ENCODE results near the gene STN1. TPM values are rescaled to one million over a fixed set of nuclear protein-coding genes. Genes with fewer than 3 reads are reported as not detected.

The STN1 gene
- polyA plus RNA-seq, 2 donors = 41.1 to 70.8 TPM

DNA sequence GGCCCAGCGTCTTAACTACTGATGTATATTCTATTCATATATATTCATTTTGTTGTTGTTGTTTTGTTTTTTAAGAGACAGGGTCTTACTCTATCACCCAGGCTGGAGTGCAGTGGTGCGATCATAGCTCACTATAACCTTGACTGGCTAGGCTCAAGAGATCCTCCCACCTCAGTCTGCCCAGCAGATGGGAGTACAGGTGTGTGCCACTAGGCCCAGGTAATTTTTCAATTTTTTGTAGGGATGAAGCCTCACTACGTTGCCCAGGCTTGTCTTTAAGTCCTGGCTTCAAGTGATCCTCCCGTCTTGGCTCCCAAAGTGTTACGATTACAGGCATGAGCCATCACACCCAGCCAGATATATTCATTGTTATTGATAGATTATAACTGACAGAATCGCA, 12.9 kb upstream of the STN1 start:
- H3K4me1 ChIP-seq (ENCODE audit: control insufficient read depth in 2 of 2, insufficient read depth in 2 of 2, low read length in 1 of 2) = no peaks in the 10 kb centered on the region
- no peak overlapping the region for H3K27ac ChIP-seq (ENCODE audit: low read depth in 2 of 2, low read length in 1 of 2)
- H3K4me3 ChIP-seq (ENCODE audit: low read depth in 1 of 2, low read length in 2 of 2) = no peak overlapping the region
- no peaks in the 10 kb centered on the region for H3K9me3 ChIP-seq (ENCODE audit: control insufficient read depth in 2 of 2, insufficient read depth in 1 of 2, low read depth in 1 of 2, low read length in 1 of 2)
- no peaks in the 10 kb centered on the region for H3K36me3 ChIP-seq (ENCODE audit: control insufficient read depth in 2 of 2, insufficient read depth in 2 of 2, low read length in 1 of 2)
- no peaks in the 10 kb centered on the region for H3K27me3 ChIP-seq (ENCODE audit: control insufficient read depth in 1 of 2, insufficient read depth in 2 of 2, low read length in 2 of 2)
- WGBS, 2 donors = 61 to 79% methylated on average over 6 of the region's 6 CpGs

DNA sequence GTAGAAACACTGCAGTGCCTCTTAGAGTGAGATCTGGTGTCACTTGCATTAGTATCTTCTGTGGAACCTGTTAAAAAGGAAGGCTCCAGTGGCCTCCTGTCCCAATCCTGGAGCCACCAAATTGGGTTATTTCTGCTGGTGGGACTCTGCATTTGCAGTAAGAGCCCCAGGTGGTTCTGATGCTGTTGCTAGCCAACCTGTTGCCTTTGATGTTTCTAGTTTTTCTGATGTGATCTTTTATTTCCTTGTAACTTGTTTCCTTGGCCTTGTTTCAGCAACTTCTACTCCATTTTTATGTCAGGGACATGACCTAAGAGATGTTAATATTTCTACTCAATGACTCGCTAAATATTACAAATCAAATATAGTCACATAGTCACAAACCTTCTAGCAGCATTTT, 12.5 kb upstream of the STN1 start:
- H3K4me3 ChIP-seq (ENCODE audit: low read depth in 1 of 2, low read length in 2 of 2) = no peak overlapping the region
- H3K36me3 ChIP-seq (ENCODE audit: control insufficient read depth in 2 of 2, insufficient read depth in 2 of 2, low read length in 1 of 2) = no peaks in the 10 kb centered on the region
- WGBS, 2 donors = 85 to 98% methylated on average over 1 of the region's 1 CpG
- no peaks in the 10 kb centered on the region for H3K27me3 ChIP-seq (ENCODE audit: control insufficient read depth in 1 of 2, insufficient read depth in 2 of 2, low read length in 2 of 2)
- no peaks in the 10 kb centered on the region for H3K9me3 ChIP-seq (ENCODE audit: control insufficient read depth in 2 of 2, insufficient read depth in 1 of 2, low read depth in 1 of 2, low read length in 1 of 2)
- no peaks in the 10 kb centered on the region for H3K4me1 ChIP-seq (ENCODE audit: control insufficient read depth in 2 of 2, insufficient read depth in 2 of 2, low read length in 1 of 2)
- no peak overlapping the region for H3K27ac ChIP-seq (ENCODE audit: low read depth in 2 of 2, low read length in 1 of 2)

DNA sequence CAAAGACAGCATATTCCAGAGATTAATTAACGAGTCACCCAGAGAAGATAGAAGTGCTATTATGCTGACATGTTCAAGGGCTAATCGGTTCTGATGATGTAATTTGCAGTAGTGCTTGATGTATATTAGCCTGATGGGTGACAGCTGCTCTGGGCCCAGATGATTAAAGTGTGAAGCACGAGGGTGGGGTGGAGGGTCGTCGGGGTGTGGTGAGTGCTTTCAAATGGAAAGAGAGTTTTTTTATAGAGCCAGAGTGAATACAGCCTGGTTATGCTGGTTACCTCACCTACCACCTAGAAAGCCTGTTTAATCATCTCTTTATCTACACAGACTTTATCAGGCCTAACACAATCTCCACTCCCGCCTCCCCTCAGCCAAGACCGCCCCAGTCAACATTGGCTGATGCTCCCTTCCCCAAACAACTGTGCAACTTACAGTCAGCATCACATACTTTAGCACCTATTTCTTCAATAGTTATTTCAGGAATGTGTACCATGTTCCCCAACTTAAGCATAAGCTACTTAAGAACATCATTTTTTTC, 11.5 kb upstream of the STN1 start:
- H3K4me3 ChIP-seq (ENCODE audit: low read depth in 1 of 2, low read length in 2 of 2) = no peak overlapping the region
- H3K27me3 ChIP-seq (ENCODE audit: control insufficient read depth in 1 of 2, insufficient read depth in 2 of 2, low read length in 2 of 2) = no peaks in the 10 kb centered on the region
- no peaks in the 10 kb centered on the region for H3K4me1 ChIP-seq (ENCODE audit: control insufficient read depth in 2 of 2, insufficient read depth in 2 of 2, low read length in 1 of 2)
- H3K9me3 ChIP-seq (ENCODE audit: control insufficient read depth in 2 of 2, insufficient read depth in 1 of 2, low read depth in 1 of 2, low read length in 1 of 2) = no peaks in the 10 kb centered on the region
- H3K36me3 ChIP-seq (ENCODE audit: control insufficient read depth in 2 of 2, insufficient read depth in 2 of 2, low read length in 1 of 2) = no peaks in the 10 kb centered on the region
- 48 to 58% methylated on average over 7 of the region's 7 CpGs for WGBS, 2 donors
- no peak overlapping the region for H3K27ac ChIP-seq (ENCODE audit: low read depth in 2 of 2, low read length in 1 of 2)

DNA sequence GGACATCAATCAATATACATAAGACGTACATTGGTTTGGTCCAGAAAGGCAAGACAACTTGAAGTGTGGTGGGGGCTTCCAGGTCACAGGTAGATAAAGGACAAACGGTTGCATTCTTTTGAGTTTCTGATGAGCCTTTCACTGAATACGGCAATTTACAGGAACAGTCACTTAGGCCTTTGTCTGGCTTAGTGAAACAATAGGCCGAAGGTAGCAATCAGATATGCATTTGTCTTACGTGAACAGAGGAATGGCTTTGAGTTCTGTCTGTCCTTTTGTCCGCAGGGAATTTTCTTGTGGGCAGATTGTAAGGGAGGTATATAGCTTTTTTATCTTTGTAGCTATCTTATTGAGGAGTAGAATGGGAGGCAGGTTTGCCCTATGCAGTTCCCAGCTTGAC, 10.8 kb upstream of the STN1 start:
- Histone ChIP-seq H3K4me3 (ENCODE audit: low read depth in 1 of 2, low read length in 2 of 2) (no peak overlapping the region), H3K27me3 (ENCODE audit: control insufficient read depth in 1 of 2, insufficient read depth in 2 of 2, low read length in 2 of 2) (no peaks in the 10 kb centered on the region), H3K4me1 (ENCODE audit: control insufficient read depth in 2 of 2, insufficient read depth in 2 of 2, low read length in 1 of 2) (no peaks in the 10 kb centered on the region), H3K27ac (ENCODE audit: low read depth in 2 of 2, low read length in 1 of 2) (no peak overlapping the region), H3K36me3 (ENCODE audit: control insufficient read depth in 2 of 2, insufficient read depth in 2 of 2, low read length in 1 of 2) (no peaks in the 10 kb centered on the region), H3K9me3 (ENCODE audit: control insufficient read depth in 2 of 2, insufficient read depth in 1 of 2, low read depth in 1 of 2, low read length in 1 of 2) (no peaks in the 10 kb centered on the region)
- 94 to 95% methylated on average over 6 of the region's 6 CpGs for WGBS, 2 donors

DNA sequence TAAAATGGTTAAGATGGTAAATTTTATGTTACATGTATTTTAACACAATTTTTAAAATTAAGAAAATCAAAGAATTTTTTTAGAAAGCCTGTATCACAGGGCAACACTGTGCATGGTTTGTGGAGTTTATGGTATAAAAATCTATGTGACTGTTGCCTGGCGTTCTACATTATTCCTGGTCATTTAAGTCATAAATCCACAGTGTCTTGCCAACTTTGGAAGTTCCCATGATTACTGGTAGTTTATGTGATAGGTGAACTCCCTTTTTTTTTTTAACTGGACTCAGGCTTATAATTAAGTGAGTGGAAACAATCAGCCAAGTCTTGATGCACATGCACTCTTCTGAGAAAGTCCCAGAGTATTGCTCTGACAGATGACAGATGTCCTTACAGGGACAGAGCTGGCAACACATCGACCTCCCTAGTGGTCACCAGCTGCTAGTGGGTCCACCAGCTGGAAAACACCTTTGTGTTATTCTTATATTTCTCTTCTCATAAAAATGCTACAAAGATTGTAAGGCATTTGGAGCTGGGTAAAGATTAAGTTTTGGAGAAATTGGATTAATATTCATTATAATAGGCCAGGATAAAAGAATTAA, 8.8 kb upstream of the STN1 start:
- no peaks in the 10 kb centered on the region for H3K9me3 ChIP-seq (ENCODE audit: control insufficient read depth in 2 of 2, insufficient read depth in 1 of 2, low read depth in 1 of 2, low read length in 1 of 2)
- no peaks in the 10 kb centered on the region for H3K36me3 ChIP-seq (ENCODE audit: control insufficient read depth in 2 of 2, insufficient read depth in 2 of 2, low read length in 1 of 2)
- H3K27me3 ChIP-seq (ENCODE audit: control insufficient read depth in 1 of 2, insufficient read depth in 2 of 2, low read length in 2 of 2) = no peaks in the 10 kb centered on the region
- H3K27ac ChIP-seq (ENCODE audit: low read depth in 2 of 2, low read length in 1 of 2) = no peak overlapping the region
- WGBS, 2 donors = 70 to 78% methylated on average over 2 of the region's 2 CpGs
- H3K4me3 ChIP-seq (ENCODE audit: low read depth in 1 of 2, low read length in 2 of 2) = no peak overlapping the region
- H3K4me1 ChIP-seq (ENCODE audit: control insufficient read depth in 2 of 2, insufficient read depth in 2 of 2, low read length in 1 of 2) = no peaks in the 10 kb centered on the region

DNA sequence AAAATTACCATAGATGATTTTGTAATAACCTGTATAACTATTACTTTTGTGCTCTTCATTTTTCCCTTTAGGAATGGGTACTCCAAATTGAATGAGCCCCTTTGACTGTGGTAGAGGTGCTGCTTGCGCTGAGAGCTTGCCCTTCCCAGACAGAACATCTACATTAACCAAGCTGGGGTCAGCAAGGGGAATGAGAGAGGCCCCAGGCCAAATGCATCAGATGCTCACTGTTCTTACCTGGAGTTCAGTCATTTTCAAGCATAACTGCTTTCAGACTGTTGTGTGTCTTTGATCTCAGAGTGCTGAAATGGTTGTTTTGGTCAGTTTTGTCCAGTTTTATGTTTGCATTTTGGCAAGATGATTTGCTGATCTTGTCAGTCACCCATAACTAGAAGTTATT, 7.6 kb upstream of the STN1 start:
- 98 to 100% methylated on average over 1 of the region's 1 CpG for WGBS, 2 donors
- Histone ChIP-seq H3K27me3 (ENCODE audit: control insufficient read depth in 1 of 2, insufficient read depth in 2 of 2, low read length in 2 of 2) (no peaks in the 10 kb centered on the region), H3K9me3 (ENCODE audit: control insufficient read depth in 2 of 2, insufficient read depth in 1 of 2, low read depth in 1 of 2, low read length in 1 of 2) (no peaks in the 10 kb centered on the region), H3K4me1 (ENCODE audit: control insufficient read depth in 2 of 2, insufficient read depth in 2 of 2, low read length in 1 of 2) (no peaks in the 10 kb centered on the region), H3K27ac (ENCODE audit: low read depth in 2 of 2, low read length in 1 of 2) (no peak overlapping the region), H3K36me3 (ENCODE audit: control insufficient read depth in 2 of 2, insufficient read depth in 2 of 2, low read length in 1 of 2) (no peaks in the 10 kb centered on the region), H3K4me3 (ENCODE audit: low read depth in 1 of 2, low read length in 2 of 2) (no peak overlapping the region)

DNA sequence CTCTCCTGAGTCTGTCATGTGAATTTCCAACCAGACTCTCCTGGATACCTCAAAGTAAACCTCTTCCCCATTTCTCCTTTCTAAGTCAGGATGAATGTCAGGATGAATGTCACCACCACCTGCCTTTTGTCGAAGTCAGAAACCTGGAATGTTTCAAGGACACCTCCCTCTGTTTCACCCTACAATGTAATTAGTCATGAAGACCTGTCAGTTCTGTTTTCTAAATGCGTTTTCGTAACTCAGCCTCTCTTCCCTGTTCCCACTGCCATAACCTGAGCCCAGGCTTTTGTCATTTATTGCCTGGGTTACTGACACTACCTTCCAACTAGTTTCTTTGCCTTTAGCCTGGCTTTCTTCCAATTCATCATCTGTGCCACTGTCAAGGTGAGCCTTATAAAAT, 5.5 kb upstream of the STN1 start:
- WGBS, 2 donors = 45 to 48% methylated on average over 3 of the region's 3 CpGs
- Histone ChIP-seq H3K9me3 (ENCODE audit: control insufficient read depth in 2 of 2, insufficient read depth in 1 of 2, low read depth in 1 of 2, low read length in 1 of 2) (no peaks in the 10 kb centered on the region), H3K27me3 (ENCODE audit: control insufficient read depth in 1 of 2, insufficient read depth in 2 of 2, low read length in 2 of 2) (no peaks in the 10 kb centered on the region), H3K27ac (ENCODE audit: low read depth in 2 of 2, low read length in 1 of 2) (peak overlapping the region; percentile 73 to 87), H3K4me3 (ENCODE audit: low read depth in 1 of 2, low read length in 2 of 2) (no peak overlapping the region), H3K36me3 (ENCODE audit: control insufficient read depth in 2 of 2, insufficient read depth in 2 of 2, low read length in 1 of 2) (no peaks in the 10 kb centered on the region), H3K4me1 (ENCODE audit: control insufficient read depth in 2 of 2, insufficient read depth in 2 of 2, low read length in 1 of 2) (no peaks in the 10 kb centered on the region)

DNA sequence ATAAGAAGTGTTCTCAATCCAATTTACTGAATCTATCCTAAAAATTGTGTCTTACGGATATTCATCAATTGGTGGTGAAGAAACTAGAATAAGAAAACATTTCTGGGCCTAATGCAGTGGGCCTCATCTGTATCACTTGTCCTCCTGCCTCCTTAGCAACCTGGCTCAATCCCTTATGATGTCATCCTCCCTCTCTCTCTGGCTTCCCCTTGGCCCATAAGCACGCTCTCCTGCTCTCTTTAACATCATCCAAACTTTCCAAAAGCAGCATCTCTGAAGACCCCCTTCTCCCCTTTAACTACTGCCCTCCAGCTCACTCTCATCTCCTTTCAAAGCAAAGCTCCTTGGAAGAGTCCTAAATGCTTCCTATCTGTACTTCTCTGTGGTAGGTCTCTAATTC, 4.7 kb upstream of the STN1 start:
- WGBS, 2 donors = 94 to 98% methylated on average over 2 of the region's 2 CpGs
- Histone ChIP-seq H3K4me3 (ENCODE audit: low read depth in 1 of 2, low read length in 2 of 2) (no peak overlapping the region), H3K27ac (ENCODE audit: low read depth in 2 of 2, low read length in 1 of 2) (peak overlapping the region; percentile 29 to 64), H3K36me3 (ENCODE audit: control insufficient read depth in 2 of 2, insufficient read depth in 2 of 2, low read length in 1 of 2) (no peaks in the 10 kb centered on the region), H3K27me3 (ENCODE audit: control insufficient read depth in 1 of 2, insufficient read depth in 2 of 2, low read length in 2 of 2) (no peaks in the 10 kb centered on the region), H3K9me3 (ENCODE audit: control insufficient read depth in 2 of 2, insufficient read depth in 1 of 2, low read depth in 1 of 2, low read length in 1 of 2) (no peaks in the 10 kb centered on the region), H3K4me1 (ENCODE audit: control insufficient read depth in 2 of 2, insufficient read depth in 2 of 2, low read length in 1 of 2) (no peaks in the 10 kb centered on the region)

DNA sequence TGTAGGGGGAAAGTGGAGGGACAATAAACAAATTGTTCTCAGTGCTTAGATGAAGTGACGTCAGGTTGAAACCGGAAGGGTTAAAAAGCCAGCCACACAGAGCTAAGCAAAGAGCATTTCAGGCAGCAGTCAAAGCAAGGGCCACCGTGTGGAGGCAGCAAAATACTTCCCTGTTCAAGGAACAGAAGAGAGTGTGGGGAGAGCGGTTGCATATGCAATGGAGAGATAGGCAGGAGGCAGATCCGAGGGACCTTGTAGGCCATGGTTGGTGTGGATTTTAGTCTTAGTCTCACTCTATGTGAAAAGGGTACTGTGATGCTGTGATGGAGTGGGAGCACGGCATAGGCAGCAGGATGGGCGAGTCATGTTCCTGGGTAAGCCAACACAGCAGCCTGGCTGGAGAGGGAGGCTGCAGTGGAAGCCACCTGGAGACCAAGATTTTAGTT, 3.8 kb upstream of the STN1 start:
- Histone ChIP-seq H3K9me3 (ENCODE audit: control insufficient read depth in 2 of 2, insufficient read depth in 1 of 2, low read depth in 1 of 2, low read length in 1 of 2) (no peaks in the 10 kb centered on the region), H3K36me3 (ENCODE audit: control insufficient read depth in 2 of 2, insufficient read depth in 2 of 2, low read length in 1 of 2) (no peaks in the 10 kb centered on the region), H3K27ac (ENCODE audit: low read depth in 2 of 2, low read length in 1 of 2) (peak overlapping the region in 1 of 2 donors; percentile 66), H3K4me1 (ENCODE audit: control insufficient read depth in 2 of 2, insufficient read depth in 2 of 2, low read length in 1 of 2) (no peaks in the 10 kb centered on the region), H3K27me3 (ENCODE audit: control insufficient read depth in 1 of 2, insufficient read depth in 2 of 2, low read length in 2 of 2) (no peaks in the 10 kb centered on the region), H3K4me3 (ENCODE audit: low read depth in 1 of 2, low read length in 2 of 2) (no peak overlapping the region)
- WGBS, 2 donors = 45 to 56% methylated on average over 7 of the region's 7 CpGs

DNA sequence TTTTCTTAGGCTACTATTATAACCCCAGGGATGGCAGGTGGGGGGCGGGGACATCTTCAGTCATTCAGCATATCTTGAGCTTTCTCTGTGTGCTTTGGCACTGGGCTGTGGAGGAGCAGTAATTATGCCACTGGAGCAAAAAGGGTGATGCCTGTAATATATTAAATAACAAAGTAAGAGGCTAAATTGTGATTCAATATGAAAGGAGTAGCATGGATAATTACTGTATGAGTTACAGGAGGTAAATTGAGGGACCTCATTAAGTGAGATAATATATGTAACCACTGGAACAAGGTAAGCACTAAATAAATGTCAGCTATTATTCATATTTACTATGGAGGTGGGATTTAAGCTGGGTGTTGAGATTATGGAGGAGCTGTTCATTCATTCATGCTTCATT, 3.3 kb upstream of the STN1 start:
- WGBS, 2 donors = 69 to 82% methylated on average over 1 of the region's 1 CpG
- H3K36me3 ChIP-seq (ENCODE audit: control insufficient read depth in 2 of 2, insufficient read depth in 2 of 2, low read length in 1 of 2) = no peaks in the 10 kb centered on the region
- H3K27ac ChIP-seq (ENCODE audit: low read depth in 2 of 2, low read length in 1 of 2) = peak overlapping the region in 1 of 2 donors; percentile 33
- H3K4me3 ChIP-seq (ENCODE audit: low read depth in 1 of 2, low read length in 2 of 2) = no peak overlapping the region
- no peaks in the 10 kb centered on the region for H3K9me3 ChIP-seq (ENCODE audit: control insufficient read depth in 2 of 2, insufficient read depth in 1 of 2, low read depth in 1 of 2, low read length in 1 of 2)
- H3K4me1 ChIP-seq (ENCODE audit: control insufficient read depth in 2 of 2, insufficient read depth in 2 of 2, low read length in 1 of 2) = no peaks in the 10 kb centered on the region
- H3K27me3 ChIP-seq (ENCODE audit: control insufficient read depth in 1 of 2, insufficient read depth in 2 of 2, low read length in 2 of 2) = no peaks in the 10 kb centered on the region

All from esophagus (tissue), 2 donors.